Measurements from ENCODE around the gene ENPP5.

DNA sequence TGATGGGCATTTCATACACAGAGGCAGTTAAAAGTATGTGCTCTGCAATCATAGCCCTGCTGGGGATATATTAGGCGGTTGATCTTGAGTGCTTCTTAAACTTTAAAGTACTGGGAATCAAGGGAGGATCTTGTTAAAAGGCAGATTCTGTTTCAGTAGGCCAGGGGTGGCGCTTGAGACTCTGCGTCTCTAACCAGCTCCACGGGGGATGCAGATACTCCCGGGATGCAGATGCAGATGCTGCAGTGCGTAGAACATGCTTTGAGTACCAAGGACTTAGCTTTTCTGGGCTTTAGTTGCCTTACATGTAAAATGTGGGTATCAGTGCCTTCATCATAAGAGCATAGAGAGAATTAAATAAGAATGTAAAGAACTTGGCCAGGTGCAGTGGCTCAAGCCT lies 44.4 kb upstream of the ENPP5 start:
- TF ChIP-seq, protein P1, sequence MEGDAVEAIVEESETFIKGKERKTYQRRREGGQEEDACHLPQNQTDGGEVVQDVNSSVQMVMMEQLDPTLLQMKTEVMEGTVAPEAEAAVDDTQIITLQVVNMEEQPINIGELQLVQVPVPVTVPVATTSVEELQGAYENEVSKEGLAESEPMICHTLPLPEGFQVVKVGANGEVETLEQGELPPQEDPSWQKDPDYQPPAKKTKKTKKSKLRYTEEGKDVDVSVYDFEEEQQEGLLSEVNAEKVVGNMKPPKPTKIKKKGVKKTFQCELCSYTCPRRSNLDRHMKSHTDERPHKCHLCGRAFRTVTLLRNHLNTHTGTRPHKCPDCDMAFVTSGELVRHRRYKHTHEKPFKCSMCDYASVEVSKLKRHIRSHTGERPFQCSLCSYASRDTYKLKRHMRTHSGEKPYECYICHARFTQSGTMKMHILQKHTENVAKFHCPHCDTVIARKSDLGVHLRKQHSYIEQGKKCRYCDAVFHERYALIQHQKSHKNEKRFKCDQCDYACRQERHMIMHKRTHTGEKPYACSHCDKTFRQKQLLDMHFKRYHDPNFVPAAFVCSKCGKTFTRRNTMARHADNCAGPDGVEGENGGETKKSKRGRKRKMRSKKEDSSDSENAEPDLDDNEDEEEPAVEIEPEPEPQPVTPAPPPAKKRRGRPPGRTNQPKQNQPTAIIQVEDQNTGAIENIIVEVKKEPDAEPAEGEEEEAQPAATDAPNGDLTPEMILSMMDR (IDR thresholded peaks at IDR 0.05; ENCODE audit: low read depth, low read length, poor library complexity, severe bottlenecking): no peak
- TF ChIP-seq EZH2phosphoT487 (IDR thresholded peaks at IDR 0.05; ENCODE audit: borderline replicate concordance, low read length): no peak

Measured in DOHH2 (cell line).